ENCODE results near the gene COMMD10.

The COMMD10 gene

GRCh38 chr5:116320486-116320885 lies 235.7 kb downstream of the COMMD10 start:
- no peak for DNase-seq (ENCODE audit: low read depth)
- no peak overlapping the region for H3K4me3 ChIP-seq (ENCODE audit: low read depth, low read length)
- TF ChIP-seq CTCF (IDR thresholded peaks at IDR 0.05; ENCODE audit: insufficient read depth, low read depth, low read length, missing control alignments), result no peak

GRCh38 chr5:116329503-116329902 lies 244.7 kb downstream of the COMMD10 start:
- TF ChIP-seq CTCF (IDR thresholded peaks at IDR 0.05; ENCODE audit: insufficient read depth, low read depth, low read length, missing control alignments), result no peak
- no peak overlapping the region for H3K4me3 ChIP-seq (ENCODE audit: low read depth, low read length)
- no peak for DNase-seq (ENCODE audit: low read depth)

GRCh38 chr5:116340799-116341198 lies 256.0 kb downstream of the COMMD10 start:
- no peak for TF ChIP-seq CTCF (IDR thresholded peaks at IDR 0.05; ENCODE audit: insufficient read depth, low read depth, low read length, missing control alignments)
- H3K4me3 ChIP-seq (ENCODE audit: low read depth, low read length), result no peak overlapping the region
- DNase-seq (ENCODE audit: low read depth), result no peak
